HepG2 (cell line): ENCODE measurements around the gene JMJD7. TPM values are rescaled to one million over a fixed set of nuclear protein-coding genes. Genes with fewer than 3 reads are reported as not detected.

Source experiments
- ATAC-seq: fragments of 200-7000 bp; cut with Tn5 transposase; 3 replicates; pipeline ENCODE4 v1.9.1; 2020; ENCODE audit warnings: mild to moderate bottlenecking, moderate library complexity
- BruUV-seq: library from RNA; stranded (reverse); fragments of 400-500 nt; replicated peaks from 2 replicates; lab custom pipeline; 2021; lab: Mats Ljungman, UMichigan
- CTCF ChIA-PET: fragments of 300-600 bp; formaldehyde crosslinking; extraction: SDS; loops from one replicate; lab custom pipeline; 2021; ENCODE audit warnings: low total read pairs, inconsistent platforms, low intra/inter-chr PET ratio; lab: Yijun Ruan, JAX
- POLR2A ChIA-PET: fragments of 350-600 bp; sonication (Branson Sonifier 250); formaldehyde crosslinking; loops from one replicate; lab custom pipeline; 2020; ENCODE audit warnings: antibody characterized with exemption, inconsistent platforms; lab: Yijun Ruan, JAX
- DNase-seq: peaks from one replicate; pipeline ENCODE4 v3.0.0-alpha.2; 2015; ENCODE audit warnings: low spot score
- FAIRE-seq: peaks from 3 replicates; lab custom pipeline; 2011; peaks lifted over from hg19 to GRCh38; lab: Jason Lieb, UNC
- H2AFZ ChIP-seq: one replicate; pipeline ENCODE4 v1.6.1; 2011; ENCODE audit warnings: low read length, inconsistent platforms
- H3K27ac ChIP-seq: fragments of 300-600 bp; 3 replicates; pipeline ENCODE4 v1.8.0; 2011; ENCODE audit warnings: mixed run types, mild to moderate bottlenecking, mixed read lengths, low read length, inconsistent platforms; ENCODE audit not compliant: insufficient read depth; ENCODE audit errors: extremely low read length
- H3K27me3 ChIP-seq, 2 experiments: fragments of 200-600 bp in 1 of 2; 2 replicates in 1 of 2; 3 replicates in 1 of 2; pipeline versions ENCODE4 v1.6.0 to v1.8.0; 2011; ENCODE audit warnings: low read length in 2 of 2, mild to moderate bottlenecking in 2 of 2, moderate library complexity in 2 of 2, inconsistent platforms in 1 of 2; ENCODE audit not compliant: insufficient read depth in 2 of 2, control insufficient read depth in 1 of 2
- H3K36me3 ChIP-seq, 2 experiments: fragments of 200-600 bp in 1 of 2; replicated peaks in 1 of 2; 2 replicates in 1 of 2; 3 replicates in 1 of 2; pipeline versions ENCODE4 v1.5.1 to v1.8.0; 2011; ENCODE audit warnings: low read length in 2 of 2, inconsistent platforms in 1 of 2; ENCODE audit not compliant: insufficient read depth in 2 of 2, control insufficient read depth in 1 of 2
- H3K4me1 ChIP-seq: 2 replicates; pipeline ENCODE4 v1.5.1; 2012; ENCODE audit warnings: low read length, inconsistent platforms; ENCODE audit not compliant: insufficient read depth
- H3K4me2 ChIP-seq: 2 replicates; pipeline ENCODE4 v1.6.0; 2011; ENCODE audit warnings: low read depth, low read length, inconsistent platforms
- H3K4me3 ChIP-seq, 3 experiments: fragments of 200-600 bp in 1 of 3; sonication (generic), shearing (Covaris generic) in 1 of 3; replicated peaks in 1 of 3; 2 replicates each; pipeline ENCODE4 v1.5.1; 2011 to 2016; ENCODE audit warnings: low read length in 3 of 3, inconsistent platforms in 2 of 3, low read depth in 2 of 3, mild to moderate bottlenecking in 2 of 3, control low read depth in 1 of 3, mixed read lengths in 1 of 3; ENCODE audit not compliant: insufficient read depth in 1 of 3
- H3K79me2 ChIP-seq: one replicate; pipeline ENCODE4 v1.6.1; 2011; ENCODE audit warnings: low read length, inconsistent platforms; ENCODE audit not compliant: insufficient read depth
- H3K9ac ChIP-seq: 2 replicates; pipeline ENCODE4 v1.6.0; 2011; ENCODE audit warnings: mild to moderate bottlenecking, low read depth, low read length, inconsistent platforms; ENCODE audit not compliant: insufficient read depth
- H3K9me3 ChIP-seq: 2 replicates; pipeline ENCODE4 v1.5.1; 2012; ENCODE audit warnings: mild to moderate bottlenecking, low read length
- H4K20me1 ChIP-seq: 2 replicates; pipeline ENCODE4 v1.6.0; 2011; ENCODE audit warnings: inconsistent platforms, mild to moderate bottlenecking, low read length, moderate library complexity; ENCODE audit not compliant: insufficient read depth
- ARNTL ChIP-seq: sonication (generic); formaldehyde crosslinking; IDR thresholded peaks from 2 replicates; pipeline ENCODE4 v1.4.0; 2020; ENCODE audit warnings: mild to moderate bottlenecking, missing genetic modification reagents
- CEBPB ChIP-seq: IDR thresholded peaks from 2 replicates; pipeline ENCODE4 v1.6.1; 2011; ENCODE audit warnings: low read depth, low read length, improper control_type of control experiment, borderline replicate concordance
- MYPOP ChIP-seq: sonication (generic); formaldehyde crosslinking; IDR thresholded peaks from 2 replicates; pipeline ENCODE4 v1.8.1; 2023; ENCODE audit warnings: mild to moderate bottlenecking, moderate library complexity, missing genetic modification reagents
- NAIF1 ChIP-seq: sonication (generic); formaldehyde crosslinking; IDR thresholded peaks from 2 replicates; pipeline ENCODE4 v1.5.0; 2020; ENCODE audit warnings: mild to moderate bottlenecking, missing genetic modification reagents, borderline replicate concordance
- ZNF569 ChIP-seq: sonication (generic); formaldehyde crosslinking; IDR thresholded peaks from 2 replicates; pipeline ENCODE4 v1.5.0; 2020; ENCODE audit warnings: mild to moderate bottlenecking, missing genetic modification reagents, moderate library complexity, borderline replicate concordance
- ZNF891 ChIP-seq: sonication (generic); formaldehyde crosslinking; IDR thresholded peaks from 2 replicates; pipeline ENCODE4 v1.5.0; 2020; ENCODE audit warnings: mild to moderate bottlenecking, missing genetic modification reagents
- WGBS: methylation state at CpG from one replicate; pipeline ENCODE4 v1.1.6; 2017; ENCODE audit warnings: low lambda C conversion rate; 5-methylcytosine and 5-hydroxymethylcytosine counted together
- in situ Hi-C: cut with HindIII; loops from 2 replicates; pipeline ENCODE4 v1.10.0; 2017; ENCODE audit warnings: low pct_unique_long_range_greater_than_20kb; ENCODE audit not compliant: extremely low pct_ligation_motif_present
- intact Hi-C: fragments of 100-400 bp; cut with micrococcal nuclease; formaldehyde crosslinking; loops from one replicate; pipeline ENCODE4 v1.10.0; 2022; ENCODE audit not compliant: unreplicated experiment
- polyA plus RNA-seq, 8 experiments: library from polyadenylated mRNA; depleted of rRNA in 3 of 8; stranded (reverse) in 7 of 8; unstranded in 1 of 8; fragments of >200 nt; fragmentation: Illumina TruSeq in 4 of 8; extraction: Trizol in 4 of 8; gene quantifications; 2 replicates each; pipeline versions ENCODE4 v1.2.1 to v1.2.3, GENCODE V29; 2011 to 2016; ENCODE audit warnings: low read depth in 4 of 8, missing spikeins in 1 of 8, mixed read lengths in 1 of 8; ENCODE audit not compliant: insufficient read depth in 1 of 8
- total RNA-seq, 5 experiments: library from RNA; depleted of rRNA; stranded (reverse); fragments of >200 nt; fragmentation: Illumina TruSeq; extraction: Trizol; gene quantifications; 2 replicates each; pipeline ENCODE4 v1.2.3, GENCODE V29; 2016; ENCODE audit warnings: low read depth in 1 of 5
- TF ChIP-seq, protein P1 (sequence below): sonication (generic); formaldehyde crosslinking; IDR thresholded peaks from 2 replicates; pipeline ENCODE4 v1.4.0; 2020; ENCODE audit warnings: mild to moderate bottlenecking, missing genetic modification reagents
- TF ChIP-seq, protein P2 (sequence below): IDR thresholded peaks from 2 replicates; pipeline ENCODE4 v1.6.1; 2016; ENCODE audit warnings: missing compliant biosample characterization, missing genetic modification reagents, borderline replicate concordance

JMJD7 gene
- total and polyA plus RNA-seq, 2 of the 13 experiments (the other 11 are each of a cell fraction or from before 2014, with no cell fraction given) = 6.4 to 7.1 TPM

- TF ChIP-seq, protein P1, sequence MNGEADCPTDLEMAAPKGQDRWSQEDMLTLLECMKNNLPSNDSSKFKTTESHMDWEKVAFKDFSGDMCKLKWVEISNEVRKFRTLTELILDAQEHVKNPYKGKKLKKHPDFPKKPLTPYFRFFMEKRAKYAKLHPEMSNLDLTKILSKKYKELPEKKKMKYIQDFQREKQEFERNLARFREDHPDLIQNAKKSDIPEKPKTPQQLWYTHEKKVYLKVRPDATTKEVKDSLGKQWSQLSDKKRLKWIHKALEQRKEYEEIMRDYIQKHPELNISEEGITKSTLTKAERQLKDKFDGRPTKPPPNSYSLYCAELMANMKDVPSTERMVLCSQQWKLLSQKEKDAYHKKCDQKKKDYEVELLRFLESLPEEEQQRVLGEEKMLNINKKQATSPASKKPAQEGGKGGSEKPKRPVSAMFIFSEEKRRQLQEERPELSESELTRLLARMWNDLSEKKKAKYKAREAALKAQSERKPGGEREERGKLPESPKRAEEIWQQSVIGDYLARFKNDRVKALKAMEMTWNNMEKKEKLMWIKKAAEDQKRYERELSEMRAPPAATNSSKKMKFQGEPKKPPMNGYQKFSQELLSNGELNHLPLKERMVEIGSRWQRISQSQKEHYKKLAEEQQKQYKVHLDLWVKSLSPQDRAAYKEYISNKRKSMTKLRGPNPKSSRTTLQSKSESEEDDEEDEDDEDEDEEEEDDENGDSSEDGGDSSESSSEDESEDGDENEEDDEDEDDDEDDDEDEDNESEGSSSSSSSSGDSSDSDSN (CRISPR knock-in tag) = no peak
- TF ChIP-seq MYPOP (CRISPR knock-in tag) (no peak), ARNTL (no peak), ZNF891 (CRISPR knock-in tag) (no peak)
Measured at GRCh38 chr15:41844814-41845213, 16.9 kb downstream of the JMJD7 start (continued).

DNA sequence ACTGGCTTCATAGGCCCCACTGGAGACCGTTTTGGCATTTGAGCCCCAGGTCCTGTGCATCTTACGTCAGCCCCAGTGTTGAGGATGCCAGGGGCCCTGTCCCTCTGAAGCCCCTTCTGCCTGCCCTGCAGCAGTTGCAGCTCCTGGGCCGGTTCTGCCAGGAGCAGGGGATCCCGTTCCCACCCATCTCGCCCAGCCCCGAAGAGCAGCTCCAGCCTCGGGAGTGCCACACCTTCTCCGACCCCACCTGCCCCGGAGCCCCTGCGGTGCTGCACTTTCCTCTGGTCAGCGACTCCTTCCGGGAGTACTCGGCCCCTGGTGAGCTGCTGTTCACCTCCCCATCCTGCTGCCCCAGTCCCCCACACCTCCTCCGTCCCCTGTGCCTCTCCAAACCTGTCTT lies 19.3 kb downstream of the JMJD7 start:
- in situ Hi-C loops = no loop called here

More for the DNA sequence above, 19.3 kb downstream of the JMJD7 start:
- Histone ChIP-seq H3K27me3 (peaks cover 0 to 1% of the 10 kb centered on the region in 2 experiments; a peak in 1 of 5 replicates), H3K9ac (no peak overlapping the region), H3K79me2 (no peaks in the 10 kb centered on the region), H3K4me3 (no peak overlapping the region), H3K36me3 (peaks cover 3 to 5% of the 10 kb centered on the region in 2 experiments; a peak in 1 of 5 replicates), H3K9me3 (no peaks in the 10 kb centered on the region), H4K20me1 (no peaks in the 10 kb centered on the region; the same call in 1 of the 2 replicates), H3K4me1 (no peaks in the 10 kb centered on the region), H2AFZ (no peak overlapping the region), H3K4me2 (no peak overlapping the region), H3K27ac (no peak overlapping the region)
- ATAC-seq (no peak), FAIRE-seq (no peak), DNase-seq (no peak)
- POLR2A ChIA-PET = no interaction called here
- TF ChIP-seq CEBPB = no peak
- no peak for TF ChIP-seq ZNF569
- TF ChIP-seq, protein P2, sequence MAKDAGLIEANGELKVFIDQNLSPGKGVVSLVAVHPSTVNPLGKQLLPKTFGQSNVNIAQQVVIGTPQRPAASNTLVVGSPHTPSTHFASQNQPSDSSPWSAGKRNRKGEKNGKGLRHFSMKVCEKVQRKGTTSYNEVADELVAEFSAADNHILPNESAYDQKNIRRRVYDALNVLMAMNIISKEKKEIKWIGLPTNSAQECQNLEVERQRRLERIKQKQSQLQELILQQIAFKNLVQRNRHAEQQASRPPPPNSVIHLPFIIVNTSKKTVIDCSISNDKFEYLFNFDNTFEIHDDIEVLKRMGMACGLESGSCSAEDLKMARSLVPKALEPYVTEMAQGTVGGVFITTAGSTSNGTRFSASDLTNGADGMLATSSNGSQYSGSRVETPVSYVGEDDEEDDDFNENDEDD (CRISPR knock-in tag) = no peak
- no peak for TF ChIP-seq NAIF1 (CRISPR knock-in tag)
- no TSS peak for BruUV-seq
- WGBS = 95% methylated on average over 11 of the region's 14 CpGs
- intact Hi-C loops = no loop called here
- CTCF ChIA-PET = no interaction called here
